Inflammatory macrophage treated with lipopolysaccharide for 1 hour (primary cell): ENCODE results near the gene FSIP1.

ENCODE experiments used
- DNase-seq, 2 donors: peaks; one replicate each; pipeline ENCODE4 v3.0.0-alpha.2; 2020 to 2022

Gene FSIP1

GRCh38 chr15:39756806-39757522 is 25.7 kb downstream of the FSIP1 start:
- peak; percentile 43 to 81 for DNase-seq

GRCh38 chr15:39752991-39753390 is 29.6 kb downstream of the FSIP1 start:
- no peak for DNase-seq

DNA sequence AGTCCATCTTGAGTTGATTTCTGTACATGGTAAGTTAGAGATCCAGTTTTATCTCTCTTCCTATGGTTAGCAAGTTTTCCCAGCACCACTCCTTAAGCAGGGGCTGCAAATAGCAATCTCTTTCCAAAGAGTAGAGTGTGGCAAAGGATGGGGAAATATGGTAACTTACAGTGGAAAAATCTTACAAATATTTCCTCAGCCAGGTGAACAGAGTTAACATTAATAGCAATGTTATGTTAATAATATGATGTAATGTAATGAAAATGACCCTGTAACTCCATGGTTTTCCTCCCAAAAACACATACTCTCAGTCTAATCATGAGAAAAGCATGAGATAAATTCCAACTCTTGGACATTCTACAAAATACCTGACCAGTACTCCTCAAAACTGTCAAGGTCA is 30.4 kb downstream of the FSIP1 start:
- DNase-seq = no peak

GRCh38 chr15:39748276-39748675 is 34.4 kb downstream of the FSIP1 start:
- DNase-seq = no peak

DNA sequence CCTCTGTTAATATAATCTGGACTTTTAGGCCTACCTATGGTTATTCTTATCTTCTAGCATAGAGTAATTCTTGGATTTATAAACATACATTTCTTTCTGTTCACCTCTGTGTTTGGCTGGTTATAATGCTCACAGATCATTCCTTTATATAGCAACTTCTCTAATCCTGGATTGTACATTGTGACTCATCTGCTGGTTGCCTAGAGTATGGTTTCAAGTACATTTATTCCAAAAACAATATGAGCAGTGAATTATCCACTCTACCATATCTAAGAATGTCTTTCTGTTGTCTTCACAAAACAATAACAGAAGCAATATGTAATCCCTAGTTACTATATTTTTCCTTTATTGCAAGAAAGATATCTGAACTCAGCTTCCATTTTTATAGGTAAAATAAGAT is 35.3 kb downstream of the FSIP1 start:
- peak in 1 of 2 donors; percentile 15 for DNase-seq

- no peak for DNase-seq
These were observed 35.8 kb downstream of the FSIP1 start for GRCh38 chr15:39746714-39747276.

GRCh38 chr15:39746176-39746575 is 36.5 kb downstream of the FSIP1 start:
- peak in 1 of 2 donors; percentile 16 for DNase-seq

- DNase-seq = no peak
These were observed 37.2 kb downstream of the FSIP1 start for GRCh38 chr15:39745415-39745814.

- DNase-seq = no peak
These were observed 38.1 kb downstream of the FSIP1 start for GRCh38 chr15:39744334-39745103.

DNA sequence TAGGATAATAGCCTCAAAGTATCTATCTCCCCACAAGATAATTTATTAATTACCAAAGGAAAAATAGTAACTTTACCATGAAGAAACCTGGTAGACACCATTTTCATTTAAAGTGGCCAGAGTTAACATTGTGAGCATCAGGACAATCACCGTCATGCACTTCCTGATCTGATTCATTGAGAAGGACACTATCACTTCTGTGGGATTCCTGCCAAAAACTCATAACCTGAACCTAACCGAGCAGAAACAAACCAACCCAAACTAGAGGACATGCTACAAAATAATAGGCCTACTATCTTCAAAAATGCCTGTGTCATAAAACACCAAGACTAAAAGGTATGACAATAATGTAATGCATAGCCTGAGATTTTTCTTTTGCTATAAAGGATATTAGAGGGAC is 39.0 kb downstream of the FSIP1 start:
- DNase-seq = no peak

- DNase-seq = no peak
These were observed 41.4 kb downstream of the FSIP1 start for GRCh38 chr15:39741258-39741657.

- DNase-seq = no peak
These were observed 43.6 kb downstream of the FSIP1 start for GRCh38 chr15:39738998-39739397.

- DNase-seq = no peak
These were observed 45.5 kb downstream of the FSIP1 start for GRCh38 chr15:39737196-39737550.

DNA sequence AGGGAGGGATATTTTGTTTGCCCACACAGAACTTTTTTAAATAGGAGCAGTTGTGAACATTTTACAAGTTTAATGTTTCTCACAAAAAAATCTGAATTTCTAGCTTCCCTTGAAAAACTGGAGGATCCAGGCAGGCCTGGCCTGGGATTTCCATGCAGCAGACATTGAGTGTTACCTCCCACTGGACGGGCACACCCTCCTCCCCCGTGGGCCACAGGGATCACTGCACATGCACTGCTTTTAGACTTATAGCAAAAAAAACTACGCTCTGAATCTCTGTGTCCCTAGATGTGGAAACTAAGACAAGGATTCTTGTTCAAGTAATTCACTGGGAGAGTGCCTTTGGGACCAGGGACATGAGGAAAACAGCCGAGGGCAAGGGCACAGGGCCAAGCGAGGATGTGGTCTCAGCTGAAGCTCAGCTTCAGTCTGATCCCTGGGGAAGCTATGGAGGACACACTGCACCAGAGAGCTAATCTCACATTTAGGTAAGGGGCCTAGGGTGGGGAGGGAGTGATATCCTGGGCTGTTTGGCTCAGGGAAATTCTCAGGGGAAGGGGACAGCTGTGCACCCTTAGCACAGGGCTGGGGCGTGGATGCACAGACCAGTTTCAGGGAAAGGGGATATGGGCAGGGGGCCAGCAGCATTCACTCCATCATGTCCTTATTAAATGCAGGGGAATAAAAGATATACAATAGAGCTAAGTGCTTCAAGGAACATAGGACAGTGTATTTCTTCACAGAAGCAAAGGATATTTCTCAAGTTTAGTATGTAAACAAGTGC is 46.0 kb downstream of the FSIP1 start:
- no peak for DNase-seq

- no peak for DNase-seq
These were observed 47.4 kb downstream of the FSIP1 start for GRCh38 chr15:39735120-39735717.

DNA sequence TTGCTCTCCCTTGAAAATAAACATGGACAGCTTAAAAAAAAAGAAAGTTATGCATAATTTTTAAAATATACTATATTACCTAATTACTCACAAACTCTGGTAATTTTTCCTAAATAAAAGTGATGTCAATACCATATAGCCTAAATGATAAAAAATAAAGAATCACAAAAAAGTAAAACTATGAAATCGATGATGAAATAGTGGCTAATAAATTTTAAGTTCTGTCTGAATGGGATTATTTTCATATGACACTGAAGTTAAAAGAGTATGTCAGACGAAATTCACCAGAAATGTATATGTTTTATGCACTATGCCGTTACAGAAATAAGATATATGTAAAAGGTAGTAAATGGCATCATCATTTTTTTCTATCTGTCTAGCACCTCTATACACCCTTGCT is 51.4 kb downstream of the FSIP1 start:
- no peak for DNase-seq

DNA sequence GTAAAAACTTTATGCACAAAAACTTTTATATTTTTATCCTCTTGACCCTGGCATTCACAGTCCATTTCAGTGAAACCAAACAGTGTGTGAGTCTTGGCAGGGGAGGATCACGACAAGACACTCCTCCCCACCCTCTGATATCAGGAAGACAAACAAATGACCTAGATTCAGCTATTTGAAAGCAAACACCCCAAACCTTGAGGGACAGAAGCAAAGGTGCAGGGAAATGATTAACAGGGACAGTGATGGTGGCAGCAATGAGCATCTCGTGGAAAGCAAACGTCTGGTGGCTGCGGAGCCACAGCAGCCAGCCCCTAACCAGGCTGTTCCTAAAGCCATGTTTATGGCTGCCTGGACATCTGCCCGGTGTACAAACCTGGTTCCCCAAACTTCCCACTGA is 52.1 kb downstream of the FSIP1 start:
- DNase-seq = no peak

DNA sequence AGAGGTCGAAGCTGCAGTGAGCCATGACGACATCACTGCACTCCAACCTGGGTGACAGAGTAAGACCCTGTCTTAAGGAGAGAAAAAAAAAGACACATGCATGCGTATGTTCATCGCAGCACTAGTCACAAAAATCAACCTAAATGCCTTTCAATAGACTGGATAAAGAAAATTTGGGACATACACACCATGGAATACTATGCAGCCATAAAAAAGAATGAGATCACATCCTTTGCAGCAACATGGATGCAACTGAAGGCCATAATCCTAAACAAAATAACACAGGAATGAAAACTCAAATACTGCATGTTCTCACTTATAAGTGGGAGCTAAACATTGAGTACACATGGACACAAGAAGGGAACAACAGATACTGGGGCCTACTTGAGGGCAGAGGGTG is 53.1 kb downstream of the FSIP1 start:
- DNase-seq = no peak

DNA sequence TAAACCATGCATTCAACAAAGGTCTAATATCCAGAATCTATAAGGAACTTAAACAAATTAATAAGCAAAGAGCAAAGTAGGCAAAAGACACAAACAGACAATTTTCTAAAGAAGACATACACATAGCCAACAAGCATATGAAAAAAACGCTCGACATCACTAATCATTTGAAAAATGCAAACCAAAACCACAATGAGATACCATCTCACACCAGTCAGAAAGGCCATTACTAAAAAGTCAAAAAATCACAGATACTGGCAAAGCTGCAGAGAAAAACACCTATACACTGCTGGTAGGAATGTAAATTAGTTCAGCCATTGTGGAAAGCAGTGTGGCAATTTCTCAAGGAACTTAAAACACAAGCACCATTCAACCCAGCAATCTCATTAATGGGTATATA is 53.8 kb downstream of the FSIP1 start:
- DNase-seq = no peak

DNA sequence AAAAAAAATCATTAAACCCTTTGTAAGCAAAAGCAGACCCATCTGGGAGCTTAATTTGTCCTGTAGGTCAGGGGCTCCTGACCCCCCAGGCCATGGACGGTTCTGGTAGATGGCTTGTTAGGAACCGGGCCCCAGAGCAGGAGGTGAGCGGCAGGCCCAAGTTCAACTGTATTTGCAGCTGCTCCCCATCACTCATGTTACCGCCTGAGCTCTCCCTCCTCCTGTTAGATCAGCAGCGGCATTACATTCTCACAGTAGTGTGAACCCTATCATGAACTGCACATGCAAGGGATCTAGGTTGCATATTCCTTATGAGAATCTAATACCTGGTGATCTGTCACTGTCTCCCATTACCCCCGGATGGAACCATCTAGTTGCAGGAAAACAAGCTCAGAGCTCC is 60.7 kb downstream of the FSIP1 start:
- DNase-seq = no peak

GRCh38 chr15:39720621-39721611 is 61.7 kb downstream of the FSIP1 start:
- DNase-seq = no peak

DNA sequence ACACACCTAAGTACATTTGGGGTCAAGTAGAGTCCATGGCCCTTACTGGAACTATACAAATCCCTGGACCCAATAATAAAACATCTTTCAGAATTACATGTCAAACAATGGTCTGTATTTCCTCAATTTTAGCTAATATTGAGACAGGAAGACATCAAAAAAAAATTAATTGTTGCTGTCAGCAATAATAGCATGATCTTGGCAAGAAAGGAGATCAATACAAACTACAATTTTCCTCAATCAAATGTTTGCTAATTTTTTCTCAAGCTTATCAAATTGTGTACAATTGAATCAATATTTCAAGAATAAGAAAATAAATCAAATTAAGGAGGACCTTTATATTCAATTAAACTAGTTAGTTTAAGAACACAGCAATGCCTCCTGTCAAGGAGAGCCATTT is 62.6 kb downstream of the FSIP1 start:
- DNase-seq = no peak
